Fibroblast of lung (primary cell): ENCODE measurements around the gene ARL4C. TPM values are rescaled to one million over a fixed set of nuclear protein-coding genes. Genes with fewer than 3 reads are reported as not detected.

Experiments used
- DNase-seq, 2 donors: peaks; one replicate each; pipeline versions ENCODE4 v3.0.0 to v3.0.0-alpha.2; 2010; ENCODE audit warnings: low read depth in 2 of 2
- H2AFZ ChIP-seq: 2 replicates; pipeline ENCODE4 v1.5.1; 2012; ENCODE audit warnings: low read length, control low read depth, inconsistent platforms
- H3K27ac ChIP-seq: 2 replicates; pipeline ENCODE4 v1.5.1; 2011; ENCODE audit warnings: low read length, control low read depth; ENCODE audit not compliant: insufficient read depth
- H3K27me3 ChIP-seq: 2 replicates; pipeline ENCODE4 v1.5.1; 2011; ENCODE audit warnings: mild to moderate bottlenecking, low read length; ENCODE audit not compliant: control insufficient read depth, insufficient read depth
- H3K36me3 ChIP-seq: 2 replicates; pipeline ENCODE4 v1.5.1; 2011; ENCODE audit warnings: low read length; ENCODE audit not compliant: control insufficient read depth, insufficient read depth
- H3K4me1 ChIP-seq: 2 replicates; pipeline ENCODE4 v1.5.1; 2011; ENCODE audit warnings: low read length; ENCODE audit not compliant: control insufficient read depth, insufficient read depth; ENCODE audit errors: extremely low read depth
- H3K4me2 ChIP-seq: 2 replicates; pipeline ENCODE4 v1.5.1; 2011; ENCODE audit warnings: low read length, control low read depth; ENCODE audit not compliant: insufficient read depth; ENCODE audit errors: extremely low read depth
- H3K4me3 ChIP-seq, 4 experiments: fragments of 200-600 bp in 1 of 4; sonication (generic) in 1 of 4; replicated peaks in 1 of 4; 2 replicates each; pipeline ENCODE4 v1.5.1; 2011 to 2016; ENCODE audit warnings: low read length in 4 of 4, low read depth in 3 of 4, mild to moderate bottlenecking in 3 of 4, control low read depth in 2 of 4, inconsistent platforms in 1 of 4, mixed read lengths in 1 of 4; ENCODE audit not compliant: insufficient read depth in 1 of 4; ENCODE audit errors: control extremely low read depth in 1 of 4
- H3K79me2 ChIP-seq: 2 replicates; pipeline ENCODE4 v1.5.1; 2012; ENCODE audit warnings: mild to moderate bottlenecking, low read length, inconsistent platforms; ENCODE audit not compliant: control insufficient read depth, insufficient read depth
- H3K9ac ChIP-seq: 2 replicates; pipeline ENCODE4 v1.5.1; 2011; ENCODE audit warnings: mild to moderate bottlenecking, low read length, control low read depth; ENCODE audit not compliant: insufficient read depth
- H3K9me3 ChIP-seq: 2 replicates; pipeline ENCODE4 v1.5.1; 2012; ENCODE audit warnings: low read depth, low read length; ENCODE audit not compliant: control insufficient read depth, insufficient read depth
- H4K20me1 ChIP-seq: 2 replicates; pipeline ENCODE4 v1.5.1; 2011; ENCODE audit warnings: low read length; ENCODE audit not compliant: control insufficient read depth, insufficient read depth; ENCODE audit errors: extremely low read depth
- CTCF ChIP-seq, 2 donors: IDR thresholded peaks in 1 of 2; conservative IDR thresholded peaks in 1 of 2; 1 replicate in 1 of 2; 2 replicates in 1 of 2; pipeline ENCODE4 v1.5.1; 2011 to 2012; ENCODE audit warnings: low read length in 2 of 2, control low read depth in 1 of 2, inconsistent platforms in 1 of 2, low read depth in 1 of 2, mild to moderate bottlenecking in 1 of 2
- EZH2 ChIP-seq: IDR thresholded peaks from 2 replicates; pipeline ENCODE4 v1.5.1; 2012; ENCODE audit warnings: low read length, control low read depth, mild to moderate bottlenecking; ENCODE audit errors: missing control alignments
- polyA plus RNA-seq, 2 donors: library from polyadenylated mRNA; depleted of rRNA in 1 of 2; stranded (reverse) in 1 of 2; unstranded in 1 of 2; fragments of >200 nt; gene quantifications; 2 replicates each; pipeline ENCODE4 v1.2.1, GENCODE V29; 2011 to 2012; ENCODE audit warnings: missing spikeins in 1 of 2
- total RNA-seq: library from RNA; depleted of rRNA; stranded (reverse); fragments of >200 nt; gene quantifications from 2 replicates; pipeline ENCODE4 v1.2.1, GENCODE V29; 2014

ARL4C gene
- total and polyA plus RNA-seq, 2 donors (not counting 1 experiment from before 2014, with no cell fraction given), result 23.2 to 80.9 TPM

GRCh38 chr2:234444893-234445292 is 52.0 kb downstream of the ARL4C start:
- Histone ChIP-seq H2AFZ (peak overlapping the region; percentile 42), H3K79me2 (no peaks in the 10 kb centered on the region)

GRCh38 chr2:234444242-234444730 is 52.6 kb downstream of the ARL4C start:
- peak in 1 of 2 donors; percentile 56 for DNase-seq
- H2AFZ ChIP-seq, result peak overlapping the region; percentile 10
- H3K9ac ChIP-seq, result no peak overlapping the region

More at GRCh38 chr2:234444893-234445292, 52.0 kb downstream of the ARL4C start:
- H3K9ac ChIP-seq, result no peak overlapping the region
- no peaks in the 10 kb centered on the region for H3K27me3 ChIP-seq
- no peak overlapping the region for H3K4me3 ChIP-seq
- H3K4me2 ChIP-seq, result peak overlapping the region; percentile 25
- H3K36me3 ChIP-seq, result no peaks in the 10 kb centered on the region
- peak; percentile 94 to 98 for DNase-seq
- peaks cover 10% of the 10 kb centered on the region for H3K4me1 ChIP-seq
- H3K27ac ChIP-seq, result peak overlapping the region; percentile 83
- TF ChIP-seq CTCF (conservative IDR thresholded peaks at IDR 0.05 in 1 of 2, IDR thresholded peaks at IDR 0.05 in 1 of 2; ENCODE audit: low read depth in 1 of 2, low read length in 2 of 2) (no peak), EZH2 (no peak)
- no peaks in the 10 kb centered on the region for H4K20me1 ChIP-seq
- no peaks in the 10 kb centered on the region for H3K9me3 ChIP-seq

More at GRCh38 chr2:234444242-234444730, 52.6 kb downstream of the ARL4C start:
- H3K4me1 ChIP-seq, result peaks cover 10% of the 10 kb centered on the region
- H3K36me3 ChIP-seq, result no peaks in the 10 kb centered on the region
- no peak for TF ChIP-seq CTCF (conservative IDR thresholded peaks at IDR 0.05 in 1 of 2, IDR thresholded peaks at IDR 0.05 in 1 of 2; ENCODE audit: low read depth in 1 of 2, low read length in 2 of 2)
- no peak for TF ChIP-seq EZH2
- no peaks in the 10 kb centered on the region for H3K27me3 ChIP-seq
- no peaks in the 10 kb centered on the region for H4K20me1 ChIP-seq
- H3K4me2 ChIP-seq, result peak overlapping the region; percentile 19
- H3K9me3 ChIP-seq, result no peaks in the 10 kb centered on the region
- H3K4me3 ChIP-seq, result no peak overlapping the region
- H3K27ac ChIP-seq, result peak overlapping the region; percentile 62
- no peaks in the 10 kb centered on the region for H3K79me2 ChIP-seq
